ENCODE measurements around the gene TMEM132D. TPM values are rescaled to one million over a fixed set of nuclear protein-coding genes. Genes with fewer than 3 reads are reported as not detected.
A peak's percentile ranks its signal among the peaks of the same experiment; 100 is the strongest.

TMEM132D gene
- total RNA-seq, 1 donor from 2014 or later: 15.2 TPM

GRCh38 chr12:129614221-129614885 lies 289.5 kb downstream of the TMEM132D start:
- Mint-ChIP-seq H3K4me3 (ENCODE audit: unreplicated experiment) (no peak overlapping the region), H3K27ac (ENCODE audit: unreplicated experiment) (peak overlapping the region; percentile 69), H3K36me3 (ENCODE audit: unreplicated experiment) (peaks cover 2% of the 10 kb centered on the region), H3K27me3 (ENCODE audit: unreplicated experiment) (no peaks in the 10 kb centered on the region), H3K4me1 (ENCODE audit: unreplicated experiment) (peaks cover 18% of the 10 kb centered on the region), H3K9me3 (ENCODE audit: unreplicated experiment) (no peaks in the 10 kb centered on the region)
- no peak for DNase-seq (ENCODE audit: extremely low spot score, unreplicated experiment)
- TF ChIP-seq CTCF (IDR thresholded peaks at IDR 0.05): no peak

- Mint-ChIP-seq H3K27ac (ENCODE audit: unreplicated experiment) (no peak overlapping the region), H3K4me3 (ENCODE audit: unreplicated experiment) (no peak overlapping the region), H3K9me3 (ENCODE audit: unreplicated experiment) (no peaks in the 10 kb centered on the region), H3K27me3 (ENCODE audit: unreplicated experiment) (no peaks in the 10 kb centered on the region), H3K36me3 (ENCODE audit: unreplicated experiment) (no peaks in the 10 kb centered on the region), H3K4me1 (ENCODE audit: unreplicated experiment) (peaks cover 22% of the 10 kb centered on the region)
- DNase-seq (ENCODE audit: extremely low spot score, unreplicated experiment): no peak
- TF ChIP-seq CTCF (IDR thresholded peaks at IDR 0.05): no peak
These were observed 290.5 kb downstream of the TMEM132D start for GRCh38 chr12:129613314-129613713.

GRCh38 chr12:129610601-129611120 lies 293.2 kb downstream of the TMEM132D start:
- TF ChIP-seq CTCF (IDR thresholded peaks at IDR 0.05): no peak
- no peaks in the 10 kb centered on the region for H3K27me3 Mint-ChIP-seq (ENCODE audit: unreplicated experiment)
- H3K27ac Mint-ChIP-seq (ENCODE audit: unreplicated experiment): no peak overlapping the region
- H3K4me1 Mint-ChIP-seq (ENCODE audit: unreplicated experiment): peaks cover 46% of the 10 kb centered on the region
- no peak overlapping the region for H3K4me3 Mint-ChIP-seq (ENCODE audit: unreplicated experiment)
- no peak for DNase-seq (ENCODE audit: extremely low spot score, unreplicated experiment)
- no peaks in the 10 kb centered on the region for H3K9me3 Mint-ChIP-seq (ENCODE audit: unreplicated experiment)
- H3K36me3 Mint-ChIP-seq (ENCODE audit: unreplicated experiment): no peaks in the 10 kb centered on the region

GRCh38 chr12:129607756-129608155 lies 296.1 kb downstream of the TMEM132D start:
- peak overlapping the region; percentile 50 for H3K27ac Mint-ChIP-seq (ENCODE audit: unreplicated experiment)
- peaks cover 39% of the 10 kb centered on the region for H3K4me1 Mint-ChIP-seq (ENCODE audit: unreplicated experiment)
- H3K4me3 Mint-ChIP-seq (ENCODE audit: unreplicated experiment): peak overlapping the region; percentile 4
- no peak for TF ChIP-seq CTCF (IDR thresholded peaks at IDR 0.05)
- no peak for DNase-seq (ENCODE audit: extremely low spot score, unreplicated experiment)
- no peaks in the 10 kb centered on the region for H3K27me3 Mint-ChIP-seq (ENCODE audit: unreplicated experiment)
- H3K9me3 Mint-ChIP-seq (ENCODE audit: unreplicated experiment): peaks cover 4% of the 10 kb centered on the region
- no peaks in the 10 kb centered on the region for H3K36me3 Mint-ChIP-seq (ENCODE audit: unreplicated experiment)

- Mint-ChIP-seq H3K4me1 (ENCODE audit: unreplicated experiment) (peaks cover 38% of the 10 kb centered on the region), H3K9me3 (ENCODE audit: unreplicated experiment) (peaks cover 4% of the 10 kb centered on the region), H3K27me3 (ENCODE audit: unreplicated experiment) (no peaks in the 10 kb centered on the region), H3K4me3 (ENCODE audit: unreplicated experiment) (peak overlapping the region; percentile 4), H3K36me3 (ENCODE audit: unreplicated experiment) (no peaks in the 10 kb centered on the region), H3K27ac (ENCODE audit: unreplicated experiment) (peak overlapping the region; percentile 50)
- no peak for TF ChIP-seq CTCF (IDR thresholded peaks at IDR 0.05)
- no peak for DNase-seq (ENCODE audit: extremely low spot score, unreplicated experiment)
These were observed 296.5 kb downstream of the TMEM132D start for GRCh38 chr12:129607301-129607700.
